GM20000 (cell line): ENCODE data around the gene ZNHIT2.

ENCODE experiments used
- DNase-seq: peaks from one replicate; pipeline ENCODE4 v3.0.0; 2012; ENCODE audit warnings: low spot score
- CTCF ChIP-seq: IDR thresholded peaks from 2 replicates; pipeline ENCODE4 v1.5.1; 2012; ENCODE audit warnings: mild to moderate bottlenecking, control low read depth; ENCODE audit errors: extremely low read depth, missing control alignments

The ZNHIT2 gene

GRCh38 chr11:65095427-65095826 is 22.1 kb downstream of the ZNHIT2 start:
- no peak for TF ChIP-seq CTCF
- no peak for DNase-seq

DNA sequence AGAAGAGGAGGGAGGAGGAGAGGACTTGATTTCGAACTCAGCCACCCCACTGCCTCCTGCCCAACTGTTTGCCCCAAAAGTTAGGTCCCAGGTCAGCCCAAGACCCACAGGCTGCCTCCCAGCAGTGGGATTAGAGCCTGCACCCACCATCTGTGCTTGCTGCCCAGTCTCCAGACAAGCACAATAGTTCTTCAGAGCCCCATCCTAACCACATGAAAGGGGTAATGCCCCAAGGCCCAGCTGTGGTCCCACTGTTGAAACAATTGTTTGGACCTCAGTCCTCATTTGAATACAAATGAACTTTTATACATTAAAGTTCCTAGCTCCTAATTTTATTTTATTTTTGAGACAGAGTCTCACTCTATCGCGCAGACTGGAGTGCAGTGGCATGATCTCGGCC is 26.9 kb downstream of the ZNHIT2 start:
- TF ChIP-seq CTCF, result no peak
- DNase-seq, result no peak

DNA sequence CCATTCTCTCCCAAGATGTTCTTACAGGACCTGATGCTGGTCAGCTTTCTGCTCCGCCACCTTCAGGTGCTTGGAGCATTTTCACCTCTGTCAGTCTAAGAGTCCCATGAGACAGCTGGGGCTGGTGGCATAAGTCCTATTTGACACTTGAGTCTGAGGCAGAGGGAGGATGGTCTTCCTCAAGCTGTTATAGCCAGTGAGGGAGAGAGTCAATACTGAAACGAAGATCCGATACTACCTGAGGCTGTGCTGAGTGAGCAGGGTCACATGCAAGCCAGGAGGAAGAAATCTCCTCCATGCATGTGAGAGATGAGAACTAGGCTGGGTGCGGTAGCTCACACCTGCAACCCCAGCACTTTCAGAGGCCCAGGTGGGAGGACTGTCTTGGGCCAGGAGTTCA is 27.9 kb downstream of the ZNHIT2 start:
- no peak for DNase-seq
- TF ChIP-seq CTCF, result no peak

- no peak for TF ChIP-seq CTCF
- no peak for DNase-seq
Observed at GRCh38 chr11:65087827-65088226, 29.7 kb downstream of the ZNHIT2 start.

DNA sequence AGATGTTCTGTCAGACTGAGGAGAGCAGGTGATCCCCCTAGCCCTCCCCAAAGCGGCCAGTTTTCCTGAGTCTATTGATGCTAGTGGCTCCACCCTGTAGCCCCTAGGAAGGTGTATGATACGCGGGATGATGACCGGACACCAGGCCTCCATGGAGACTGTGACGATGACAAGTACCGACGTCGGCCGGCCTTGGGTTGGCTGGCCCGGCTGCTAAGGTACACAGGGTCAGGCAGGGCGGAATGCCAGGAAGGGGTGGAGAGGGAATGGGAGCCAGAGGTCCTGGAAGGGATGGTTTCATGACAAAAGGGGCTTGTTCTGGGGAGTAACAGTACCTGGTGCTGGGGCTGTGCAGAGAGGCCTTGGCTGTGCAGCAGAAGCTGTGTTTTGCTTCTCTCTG is 30.3 kb downstream of the ZNHIT2 start:
- no peak for DNase-seq
- no peak for TF ChIP-seq CTCF

GRCh38 chr11:65086809-65087208 is 30.7 kb downstream of the ZNHIT2 start:
- TF ChIP-seq CTCF, result no peak
- DNase-seq, result no peak

GRCh38 chr11:65085446-65085845 is 32.1 kb downstream of the ZNHIT2 start:
- DNase-seq, result no peak

More at GRCh38 chr11:65085446-65085845, 32.1 kb downstream of the ZNHIT2 start:
- no peak for TF ChIP-seq CTCF
